Astrocyte (in vitro differentiated cells and primary cell): ENCODE measurements around the gene RPH3AL.

ENCODE experiments used
- EZH2 ChIP-seq: IDR thresholded peaks from 2 replicates; pipeline ENCODE4 v1.6.1; 2012; ENCODE audit warnings: mild to moderate bottlenecking, low read length, inconsistent platforms; ENCODE audit not compliant: insufficient read depth
- TF ChIP-seq, protein P1 (sequence below): IDR thresholded peaks from 2 replicates; pipeline ENCODE4 v1.5.1; 2011; ENCODE audit warnings: low read depth, mild to moderate bottlenecking, inconsistent platforms, low read length, moderate library complexity; ENCODE audit not compliant: insufficient read depth

DNA sequence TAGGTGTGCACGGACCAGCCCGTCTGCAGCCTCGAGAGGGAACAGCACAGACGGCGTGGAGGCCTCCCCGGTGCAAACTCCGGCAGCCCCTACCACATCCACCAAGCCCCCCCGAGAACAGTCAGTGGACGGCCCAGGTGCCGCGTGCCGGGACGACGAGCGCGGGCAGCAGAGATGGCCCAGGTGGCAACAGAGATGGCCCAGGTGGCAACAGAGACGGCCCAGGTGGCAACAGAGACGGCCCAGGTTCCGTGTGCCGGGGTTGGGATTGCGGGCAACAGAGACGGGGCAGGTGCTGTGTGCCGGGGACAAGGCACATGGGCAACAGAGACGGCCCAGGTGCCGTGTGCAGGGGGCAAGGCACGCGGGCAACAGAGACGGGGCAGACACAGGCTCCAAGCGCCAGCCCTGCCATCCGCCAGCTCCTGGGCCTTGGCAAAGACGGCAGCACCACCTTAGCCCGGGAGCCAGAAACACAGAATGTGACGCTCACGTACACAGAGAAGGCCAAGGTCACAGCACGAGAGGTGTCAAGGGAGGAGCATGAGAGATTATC lies 31.1 kb downstream of the RPH3AL start:
- TF ChIP-seq, protein P1, sequence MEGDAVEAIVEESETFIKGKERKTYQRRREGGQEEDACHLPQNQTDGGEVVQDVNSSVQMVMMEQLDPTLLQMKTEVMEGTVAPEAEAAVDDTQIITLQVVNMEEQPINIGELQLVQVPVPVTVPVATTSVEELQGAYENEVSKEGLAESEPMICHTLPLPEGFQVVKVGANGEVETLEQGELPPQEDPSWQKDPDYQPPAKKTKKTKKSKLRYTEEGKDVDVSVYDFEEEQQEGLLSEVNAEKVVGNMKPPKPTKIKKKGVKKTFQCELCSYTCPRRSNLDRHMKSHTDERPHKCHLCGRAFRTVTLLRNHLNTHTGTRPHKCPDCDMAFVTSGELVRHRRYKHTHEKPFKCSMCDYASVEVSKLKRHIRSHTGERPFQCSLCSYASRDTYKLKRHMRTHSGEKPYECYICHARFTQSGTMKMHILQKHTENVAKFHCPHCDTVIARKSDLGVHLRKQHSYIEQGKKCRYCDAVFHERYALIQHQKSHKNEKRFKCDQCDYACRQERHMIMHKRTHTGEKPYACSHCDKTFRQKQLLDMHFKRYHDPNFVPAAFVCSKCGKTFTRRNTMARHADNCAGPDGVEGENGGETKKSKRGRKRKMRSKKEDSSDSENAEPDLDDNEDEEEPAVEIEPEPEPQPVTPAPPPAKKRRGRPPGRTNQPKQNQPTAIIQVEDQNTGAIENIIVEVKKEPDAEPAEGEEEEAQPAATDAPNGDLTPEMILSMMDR = no peak
- no peak for TF ChIP-seq EZH2
